B cell (primary cell): ENCODE results near the gene LRRC8E. TPM values are rescaled to one million over a fixed set of nuclear protein-coding genes. Genes with fewer than 3 reads are reported as not detected.
A peak's percentile ranks its signal among the peaks of the same experiment; 100 is the strongest.

Experiments
- ATAC-seq: fragments of 200-7000 bp; cut with Tn5 transposase; one replicate; pipeline ENCODE4 v1.10.0; 2021; ENCODE audit warnings: low read depth, mild to moderate bottlenecking, moderate number of reproducible peaks, moderate library complexity
- CTCF ChIA-PET: fragments of 350-600 bp; sonication (Branson Sonifier 250); formaldehyde crosslinking; loops from one replicate; lab custom pipeline; 2021; ENCODE audit warnings: antibody characterized with exemption, inconsistent platforms; lab: Charles Lee
- POLR2A ChIA-PET: fragments of 350-600 bp; sonication (Branson Sonifier 250); formaldehyde crosslinking; loops from one replicate; lab custom pipeline; 2021; ENCODE audit warnings: antibody characterized with exemption; lab: Charles Lee
- DNase-seq: peaks from one replicate; pipeline ENCODE4 v3.0.0; 2013
- H2AFZ ChIP-seq: 2 replicates; pipeline ENCODE4 v1.6.1; 2012; ENCODE audit warnings: mild to moderate bottlenecking, low read depth, low read length; ENCODE audit not compliant: insufficient read depth, poor library complexity, severe bottlenecking
- H3K27ac ChIP-seq, 2 donors: 1 replicate in 1 of 2; 2 replicates in 1 of 2; pipeline ENCODE4 v1.5.1; 2012 to 2013; ENCODE audit warnings: low read length in 2 of 2, mild to moderate bottlenecking in 2 of 2, moderate library complexity in 1 of 2
- H3K27me3 ChIP-seq, 4 experiments: fragments of 200-600 bp in 1 of 4; sonication (generic) in 1 of 4; replicated peaks in 1 of 4; 1 replicate in 2 of 4; 2 replicates in 2 of 4; pipeline versions ENCODE4 v1.6.1 to v1.7.0; 2013 to 2016; ENCODE audit warnings: low read length in 3 of 4, mild to moderate bottlenecking in 2 of 4, mixed read lengths in 1 of 4, moderate library complexity in 1 of 4; ENCODE audit not compliant: insufficient read depth in 4 of 4, control insufficient read depth in 3 of 4; ENCODE audit errors: control extremely low read depth in 1 of 4
- H3K36me3 ChIP-seq, 2 experiments: replicated peaks in 1 of 2; 1 replicate in 1 of 2; 2 replicates in 1 of 2; pipeline versions ENCODE4 v1.6.1 to v1.7.1; 2013; ENCODE audit warnings: low read length in 1 of 2; ENCODE audit not compliant: insufficient read depth in 2 of 2, control insufficient read depth in 1 of 2; ENCODE audit errors: control extremely low read depth in 1 of 2, extremely low read depth in 1 of 2
- H3K4me1 ChIP-seq, 2 donors: fragments of 200-600 bp in 1 of 2; sonication (generic) in 1 of 2; 1 replicate in 1 of 2; 2 replicates in 1 of 2; pipeline versions ENCODE4 v1.5.1 to v1.6.1; 2013 to 2017; ENCODE audit warnings: low read length in 2 of 2; ENCODE audit not compliant: control insufficient read depth in 2 of 2, insufficient read depth in 2 of 2
- H3K4me2 ChIP-seq: replicated peaks from 2 replicates; pipeline ENCODE3; 2012; ENCODE audit warnings: mild to moderate bottlenecking, low read depth, low read length; ENCODE audit not compliant: poor library complexity, severe bottlenecking
- H3K4me3 ChIP-seq, 5 experiments: fragments of 200-600 bp in 1 of 5; sonication (generic) in 1 of 5; 1 replicate in 3 of 5; 2 replicates in 2 of 5; pipeline versions ENCODE4 v1.5.1 to v1.7.0; 2011 to 2016; ENCODE audit warnings: low read length in 4 of 5, mild to moderate bottlenecking in 4 of 5, low read depth in 2 of 5, control low read depth in 1 of 5, moderate library complexity in 1 of 5; ENCODE audit not compliant: insufficient read depth in 1 of 5; ENCODE audit errors: control extremely low read depth in 1 of 5, extremely low read depth in 1 of 5
- H3K79me2 ChIP-seq: fragments of 200-600 bp; sonication (generic); one replicate; pipeline ENCODE4 v1.6.0; 2016; ENCODE audit warnings: low read length; ENCODE audit not compliant: control insufficient read depth, insufficient read depth
- H3K9ac ChIP-seq: fragments of 200-600 bp; sonication (generic); 2 replicates; pipeline ENCODE4 v1.6.1; 2017; ENCODE audit warnings: mild to moderate bottlenecking, low read length, moderate library complexity
- H3K9me3 ChIP-seq, 3 donors: one replicate each; pipeline versions ENCODE4 v1.6.1 to v1.7.1; 2013; ENCODE audit warnings: low read length in 2 of 3; ENCODE audit not compliant: control insufficient read depth in 2 of 3, insufficient read depth in 1 of 3; ENCODE audit errors: control extremely low read depth in 1 of 3
- H4K20me1 ChIP-seq: 2 replicates; pipeline ENCODE4 v1.6.0; 2012; ENCODE audit warnings: mild to moderate bottlenecking, low read length; ENCODE audit not compliant: insufficient read depth, control insufficient read depth, poor library complexity, severe bottlenecking
- H3K27ac Mint-ChIP-seq: one replicate; pipeline ENCODE4 v1.8.0; 2021; ENCODE audit warnings: mixed read lengths
- H3K27me3 Mint-ChIP-seq: one replicate; pipeline ENCODE4 v1.8.0; 2021; ENCODE audit warnings: mixed read lengths
- H3K4me1 Mint-ChIP-seq: one replicate; pipeline ENCODE4 v1.8.0; 2021; ENCODE audit warnings: mixed read lengths
- H3K4me3 Mint-ChIP-seq: one replicate; pipeline ENCODE4 v1.8.0; 2021; ENCODE audit warnings: mixed read lengths
- H3K9me3 Mint-ChIP-seq: one replicate; pipeline ENCODE4 v1.8.0; 2022; ENCODE audit warnings: mixed read lengths; ENCODE audit not compliant: insufficient read depth
- EZH2 ChIP-seq: IDR thresholded peaks from 2 replicates; pipeline ENCODE4 v1.6.1; 2012; ENCODE audit warnings: borderline replicate concordance, low read depth, mild to moderate bottlenecking, moderate library complexity, low read length; ENCODE audit not compliant: insufficient read depth, poor library complexity, severe bottlenecking
- WGBS: methylation state at CpG from one replicate; pipeline ENCODE4 v1.1.5; 2013; ENCODE audit warnings: missing lambda C conversion rate; ENCODE audit not compliant: insufficient coverage; 5-methylcytosine and 5-hydroxymethylcytosine counted together
- intact Hi-C: fragments of 100-400 bp; cut with micrococcal nuclease; formaldehyde crosslinking; loops from one replicate; pipeline ENCODE4 v1.10.0; 2022
- polyA plus RNA-seq: library from polyadenylated mRNA; depleted of rRNA; stranded (reverse); fragments of >200 nt; gene quantifications from 2 replicates; pipeline ENCODE4 v1.2.3, GENCODE V29; 2012
- total RNA-seq, 2 donors: library from RNA; stranded (reverse); fragments of 120-200 nt in 1 of 2; gene quantifications; 1 replicate in 1 of 2; 2 replicates in 1 of 2; pipeline versions ENCODE4 v1.2.3 to v1.2.4, GENCODE V29; 2013 to 2022
- TF ChIP-seq, protein P1 (sequence below): fragments of 200-600 bp; IDR thresholded peaks from one replicate; pipeline ENCODE4 v1.8.0; 2022; ENCODE audit warnings: antibody characterized with exemption, mild to moderate bottlenecking

Gene LRRC8E
- total and polyA plus RNA-seq, 2 donors (not counting 1 experiment from before 2014, with no cell fraction given): not detected

GRCh38 chr19:7853770-7854128 lies 34.6 kb upstream of the LRRC8E start:
- Histone ChIP-seq H3K4me3 (no peak overlapping the region), H4K20me1 (no peaks in the 10 kb centered on the region), H3K4me2 (peak overlapping the region; percentile 58), H3K9ac (no peak overlapping the region), H3K9me3 (peaks cover 0 to 3% (median 0%) of the 10 kb centered on the region in 3 donors), H3K4me1 (peaks cover 6 to 7% of the 10 kb centered on the region in 2 donors), H3K27me3 (peaks cover 0 to 39% (median 0%) of the 10 kb centered on the region in 4 experiments), H3K36me3 (no peaks in the 10 kb centered on the region), H3K27ac (no peak overlapping the region), H2AFZ (no peak overlapping the region), H3K79me2 (no peaks in the 10 kb centered on the region)
- 92% methylated on average over 9 of the region's 12 CpGs for WGBS
- ChIA-PET POLR2A (no interaction called here), CTCF (interaction anchor here (1.0 to 3.0 kb wide), 7 partner anchors 15 to 301 kb away, joined by 3 to 15 read pairs (median 3); partner anchors contain the start of gene SNAPC2)
- no peak for DNase-seq
- TF ChIP-seq, protein P1, sequence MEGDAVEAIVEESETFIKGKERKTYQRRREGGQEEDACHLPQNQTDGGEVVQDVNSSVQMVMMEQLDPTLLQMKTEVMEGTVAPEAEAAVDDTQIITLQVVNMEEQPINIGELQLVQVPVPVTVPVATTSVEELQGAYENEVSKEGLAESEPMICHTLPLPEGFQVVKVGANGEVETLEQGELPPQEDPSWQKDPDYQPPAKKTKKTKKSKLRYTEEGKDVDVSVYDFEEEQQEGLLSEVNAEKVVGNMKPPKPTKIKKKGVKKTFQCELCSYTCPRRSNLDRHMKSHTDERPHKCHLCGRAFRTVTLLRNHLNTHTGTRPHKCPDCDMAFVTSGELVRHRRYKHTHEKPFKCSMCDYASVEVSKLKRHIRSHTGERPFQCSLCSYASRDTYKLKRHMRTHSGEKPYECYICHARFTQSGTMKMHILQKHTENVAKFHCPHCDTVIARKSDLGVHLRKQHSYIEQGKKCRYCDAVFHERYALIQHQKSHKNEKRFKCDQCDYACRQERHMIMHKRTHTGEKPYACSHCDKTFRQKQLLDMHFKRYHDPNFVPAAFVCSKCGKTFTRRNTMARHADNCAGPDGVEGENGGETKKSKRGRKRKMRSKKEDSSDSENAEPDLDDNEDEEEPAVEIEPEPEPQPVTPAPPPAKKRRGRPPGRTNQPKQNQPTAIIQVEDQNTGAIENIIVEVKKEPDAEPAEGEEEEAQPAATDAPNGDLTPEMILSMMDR: no peak
- TF ChIP-seq EZH2: no peak
- Mint-ChIP-seq H3K4me1 (peaks cover 8% of the 10 kb centered on the region), H3K27ac (no peak overlapping the region), H3K9me3 (no peaks in the 10 kb centered on the region), H3K27me3 (peaks cover 6% of the 10 kb centered on the region), H3K4me3 (no peak overlapping the region)
- no peak for ATAC-seq
- intact Hi-C loops: loop anchor here (5.0 kb wide), 1 partner anchor 89 kb away; the partner anchor contains the start of gene TIMM44

GRCh38 chr19:7855426-7856108 lies 32.7 kb upstream of the LRRC8E start:
- H3K4me1 ChIP-seq: peaks cover 6 to 7% of the 10 kb centered on the region in 2 donors
- no peak overlapping the region for H3K27ac ChIP-seq
- no peak overlapping the region for H3K4me2 ChIP-seq
- no peak for TF ChIP-seq EZH2
- TF ChIP-seq, protein P1: no peak
- POLR2A ChIA-PET: no interaction called here
- H3K9me3 ChIP-seq: peaks cover 0 to 3% (median 0%) of the 10 kb centered on the region in 3 donors
- H3K4me1 Mint-ChIP-seq: peaks cover 8% of the 10 kb centered on the region
- H4K20me1 ChIP-seq: no peaks in the 10 kb centered on the region
- no peak overlapping the region for H3K4me3 ChIP-seq
- peaks cover 0 to 56% (median 8%) of the 10 kb centered on the region in 4 experiments for H3K27me3 ChIP-seq
- no peak overlapping the region for H3K27ac Mint-ChIP-seq
- no peaks in the 10 kb centered on the region for H3K9me3 Mint-ChIP-seq
- ATAC-seq: no peak
- CTCF ChIA-PET: interaction anchor here (0.7 kb wide), 1 partner anchor 173 kb away, joined by 4 read pairs; no protein-coding TSS in a partner anchor
- no peaks in the 10 kb centered on the region for H3K79me2 ChIP-seq
- peaks cover 0 to 3% of the 10 kb centered on the region in 2 experiments for H3K36me3 ChIP-seq
- peaks cover 7% of the 10 kb centered on the region for H3K27me3 Mint-ChIP-seq
- no peak overlapping the region for H3K9ac ChIP-seq
- H3K4me3 Mint-ChIP-seq: no peak overlapping the region
- H2AFZ ChIP-seq: no peak overlapping the region
- 92% methylated on average over 16 of the region's 26 CpGs for WGBS
- DNase-seq: no peak
- intact Hi-C loops: no loop called here
